ENCODE results near the gene GIMD1. TPM values are rescaled to one million over a fixed set of nuclear protein-coding genes. Genes with fewer than 3 reads are reported as not detected.
"Not testable (repeated sequence)": the region's sequence is repeated elsewhere in the genome, so short reads cannot be mapped to it uniquely, and the experiment has no call there.

The GIMD1 gene
- total RNA-seq, 2 experiments from 2014 or later = not detected

DNA sequence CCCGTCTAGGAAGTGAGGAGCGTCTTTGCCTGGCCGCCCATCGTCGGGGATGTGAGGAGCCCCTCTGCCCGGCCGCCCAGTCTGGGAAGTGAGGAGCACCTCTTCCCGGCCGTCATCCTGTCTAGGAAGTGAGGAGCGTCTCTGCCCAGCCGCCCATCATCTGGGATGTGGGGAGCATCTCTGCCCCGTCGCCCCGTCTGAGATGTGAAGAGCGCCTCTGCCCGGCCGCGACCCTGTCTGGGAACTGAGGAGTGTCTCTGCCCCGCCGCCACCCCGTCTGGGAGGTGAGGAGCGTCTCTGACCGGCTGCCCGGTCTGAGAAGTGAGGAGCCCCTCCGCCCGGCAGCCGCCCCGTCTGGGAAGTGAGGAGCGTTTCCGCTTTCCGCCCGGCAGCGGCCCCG, 47.4 kb downstream of the GIMD1 start:
- Mint-ChIP-seq H3K4me1 (ENCODE audit: low read depth) (peaks cover 28% of the 10 kb centered on the region), H3K36me3 (peaks cover 16% of the 10 kb centered on the region)
- H3K4me3 Mint-ChIP-seq; DNase-seq; intact Hi-C loops (cut with micrococcal nuclease); H3K9me3 Mint-ChIP-seq; POLR2A ChIA-PET; H3K27ac Mint-ChIP-seq; CTCF ChIA-PET; H3K27me3 Mint-ChIP-seq: not testable (repeated sequence)

GRCh38 chr4:106320235-106320634, 48.3 kb downstream of the GIMD1 start:
- CTCF ChIA-PET = interaction anchor here (1.4 kb wide), 2 partner anchors 8 to 17 kb away, joined by 3 to 6 read pairs; no protein-coding TSS in a partner anchor
- Mint-ChIP-seq H3K36me3 (peaks cover 16% of the 10 kb centered on the region), H3K27ac (no peak overlapping the region), H3K4me3 (no peak overlapping the region), H3K4me1 (ENCODE audit: low read depth) (peaks cover 29% of the 10 kb centered on the region), H3K27me3 (no peaks in the 10 kb centered on the region), H3K9me3 (peaks cover 4% of the 10 kb centered on the region)
- intact Hi-C loops (cut with micrococcal nuclease) = no loop called here
- POLR2A ChIA-PET = no interaction called here
- DNase-seq = no peak

DNA sequence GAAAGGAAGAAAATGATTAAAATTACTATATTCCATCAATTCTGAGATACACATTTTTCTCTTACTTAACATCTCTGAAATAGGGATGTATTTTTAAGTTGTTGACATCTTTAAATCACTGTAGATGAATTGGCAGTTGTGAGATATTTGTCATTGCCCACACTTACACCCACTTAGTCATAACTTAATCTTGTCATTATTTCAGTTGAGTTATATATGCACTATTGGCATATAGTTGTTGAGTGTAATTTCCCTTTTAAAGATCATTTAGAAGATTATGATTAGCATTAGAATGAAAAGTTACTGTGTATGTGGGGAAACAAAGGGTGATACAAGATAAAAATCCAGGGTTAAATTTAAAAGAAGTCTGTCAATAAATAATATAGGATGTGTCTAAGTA, 50.1 kb downstream of the GIMD1 start:
- intact Hi-C loops (cut with micrococcal nuclease) = loop anchor here (5.0 kb wide), 2 partner anchors 846 to 1171 kb away; partner anchors contain the start of genes PPA2 and TET2
- peaks cover 4% of the 10 kb centered on the region for H3K9me3 Mint-ChIP-seq
- no peak overlapping the region for H3K4me3 Mint-ChIP-seq
- H3K27me3 Mint-ChIP-seq = no peaks in the 10 kb centered on the region
- H3K4me1 Mint-ChIP-seq (ENCODE audit: low read depth) = peaks cover 42% of the 10 kb centered on the region
- ChIA-PET POLR2A (no interaction called here), CTCF (no interaction called here)
- H3K36me3 Mint-ChIP-seq = peaks cover 16% of the 10 kb centered on the region
- no peak overlapping the region for H3K27ac Mint-ChIP-seq
- no peak for DNase-seq

DNA sequence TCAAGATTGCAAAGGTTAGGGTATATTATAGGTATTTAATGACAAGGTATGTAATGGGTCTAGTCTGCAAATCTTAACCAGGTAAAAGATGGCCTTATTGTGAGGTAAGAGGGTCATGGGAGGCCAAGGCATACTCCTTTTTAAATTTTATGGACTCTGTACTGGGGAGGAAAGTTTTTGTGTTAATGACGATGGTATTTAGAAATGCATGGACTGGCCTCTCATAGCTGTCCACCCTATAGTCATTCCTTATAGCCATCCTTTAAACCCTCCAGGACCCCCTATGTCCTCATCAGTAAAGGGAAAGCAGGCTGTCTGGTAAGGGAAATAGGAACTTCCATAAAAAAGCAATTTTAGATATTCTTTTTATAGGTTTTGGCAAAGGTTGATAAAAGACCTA, 50.8 kb downstream of the GIMD1 start:
- Mint-ChIP-seq H3K9me3 (peaks cover 4% of the 10 kb centered on the region), H3K27me3 (no peaks in the 10 kb centered on the region), H3K4me3 (no peak overlapping the region), H3K4me1 (ENCODE audit: low read depth) (peaks cover 44% of the 10 kb centered on the region), H3K36me3 (peaks cover 16% of the 10 kb centered on the region), H3K27ac (no peak overlapping the region)
- CTCF ChIA-PET = no interaction called here
- DNase-seq = no peak
- intact Hi-C loops (cut with micrococcal nuclease) = loop anchor here (5.0 kb wide), 2 partner anchors 846 to 1171 kb away; partner anchors contain the start of genes PPA2 and TET2
- POLR2A ChIA-PET = no interaction called here

- Mint-ChIP-seq H3K4me1 (ENCODE audit: low read depth) (peaks cover 47% of the 10 kb centered on the region), H3K36me3 (peaks cover 14% of the 10 kb centered on the region), H3K27ac (no peak overlapping the region), H3K9me3 (peaks cover 4% of the 10 kb centered on the region), H3K27me3 (no peaks in the 10 kb centered on the region), H3K4me3 (no peak overlapping the region)
- intact Hi-C loops (cut with micrococcal nuclease) = loop anchor here (1.0 to 5.0 kb wide), 3 partner anchors 845 to 1403 kb away; partner anchors contain the start of genes PAPSS1, PPA2 and TET2
- ChIA-PET CTCF (no interaction called here), POLR2A (no interaction called here)
- DNase-seq = no peak
Observed at GRCh38 chr4:106316773-106317409, 51.7 kb downstream of the GIMD1 start.

DNA sequence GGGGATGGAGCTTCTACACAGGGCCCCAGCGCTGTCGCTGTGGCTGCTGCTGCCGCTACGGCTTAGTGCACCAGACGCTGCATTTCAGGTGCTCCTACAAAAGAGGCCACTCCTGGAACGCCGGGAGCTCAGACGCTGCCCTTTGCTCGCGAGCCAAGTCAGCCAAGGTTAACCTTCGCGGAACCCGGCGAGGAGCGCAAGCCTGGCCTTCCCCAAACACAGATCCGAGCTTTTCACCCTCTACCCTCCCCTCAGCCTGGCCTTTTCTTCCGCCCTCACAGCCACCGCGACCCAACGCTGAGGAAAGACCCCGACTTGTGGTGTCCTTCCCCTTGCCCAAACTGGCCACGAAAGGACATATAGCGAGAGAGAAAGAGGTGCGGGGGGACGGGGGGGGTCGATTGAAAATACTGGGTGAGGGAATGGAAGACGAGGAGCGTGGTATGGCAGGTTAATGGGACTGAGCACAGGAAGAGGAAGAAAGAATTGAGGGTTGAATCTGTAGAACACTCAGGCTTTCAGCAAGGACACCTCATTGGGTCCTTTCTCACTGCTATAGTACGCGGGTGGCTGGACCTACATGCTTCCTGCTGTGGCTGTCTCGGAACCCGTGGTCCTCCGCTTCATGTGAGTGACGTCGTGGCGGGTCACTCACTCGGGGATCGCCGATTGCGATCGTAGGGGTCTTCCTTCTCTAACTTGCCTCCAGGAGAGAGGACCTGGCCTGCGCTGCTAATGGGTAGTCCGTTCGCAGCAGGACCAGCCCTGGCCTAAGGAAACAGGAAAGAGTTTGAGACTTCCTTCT, 52.4 kb downstream of the GIMD1 start, which contains the start of the genes AIMP1 and TBCK:
Gene AIMP1, plus strand, starts transcription at position 583 of the 805 bp plus-strand sequence. CDS start 8,460 bp downstream, outside the sequence.
Gene TBCK, minus strand, starts transcription at position 242 of the 805 bp plus-strand sequence. CDS start 7,249 bp downstream, outside the sequence.
- CTCF ChIA-PET = interaction anchor here (1.1 kb wide), 1 partner anchor 10 kb away, joined by 4 read pairs; no protein-coding TSS in a partner anchor
- H3K4me3 Mint-ChIP-seq = no peak within 1 kb of the TSS
- peaks cover 44% of the 10 kb centered on the region for H3K4me1 Mint-ChIP-seq (ENCODE audit: low read depth)
- POLR2A ChIA-PET = interaction anchor here (1.2 kb wide), 1 partner anchor 15 kb away, joined by 4 read pairs; no protein-coding TSS in a partner anchor
- DNase-seq = peak; percentile 92
- intact Hi-C loops (cut with micrococcal nuclease) = loop anchor here (1.0 to 5.0 kb wide), 4 partner anchors 607 to 1404 kb away; partner anchors contain the start of genes GSTCD, INTS12, PAPSS1 and PPA2
- peaks cover 12% of the 10 kb centered on the region for H3K36me3 Mint-ChIP-seq
- no peak within 1 kb of the TSS for H3K27ac Mint-ChIP-seq
- H3K27me3 Mint-ChIP-seq = no peaks in the 10 kb centered on the region
- peaks cover 4% of the 10 kb centered on the region for H3K9me3 Mint-ChIP-seq

DNA sequence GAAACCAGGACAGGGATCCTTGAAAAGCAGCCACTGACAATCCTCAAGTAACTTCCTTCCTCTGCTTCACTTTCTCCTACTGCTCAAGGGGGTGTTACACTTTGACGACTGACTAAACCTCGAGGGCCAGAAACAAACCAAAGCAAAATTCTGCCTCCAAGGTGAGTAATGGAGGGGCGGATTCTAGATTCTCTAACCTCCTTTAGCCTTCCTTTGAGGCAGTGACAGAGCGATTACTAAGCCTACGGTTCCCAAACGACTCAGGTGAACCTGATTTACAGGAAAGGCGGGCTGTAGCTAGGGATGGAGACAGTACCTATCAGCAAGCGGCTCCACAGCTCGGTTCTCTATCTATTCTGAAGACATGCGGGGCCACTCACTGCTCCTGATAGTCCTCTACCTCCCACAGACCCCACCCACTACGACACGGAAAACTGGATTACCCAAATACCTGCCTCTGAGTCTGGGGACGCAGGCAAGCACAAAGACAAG, 53.1 kb downstream of the GIMD1 start:
- intact Hi-C loops (cut with micrococcal nuclease) = loop anchor here (2.0 to 5.0 kb wide), 3 partner anchors 607 to 1168 kb away; partner anchors contain the start of genes GSTCD, INTS12, PPA2 and TET2
- DNase-seq = peak; percentile 68
- Mint-ChIP-seq H3K4me1 (ENCODE audit: low read depth) (peaks cover 45% of the 10 kb centered on the region), H3K4me3 (no peak overlapping the region), H3K36me3 (peaks cover 6% of the 10 kb centered on the region), H3K27me3 (no peaks in the 10 kb centered on the region), H3K27ac (no peak overlapping the region), H3K9me3 (peaks cover 4% of the 10 kb centered on the region)
- POLR2A ChIA-PET = interaction anchor here (1.2 kb wide), 1 partner anchor 14 kb away, joined by 4 read pairs; no protein-coding TSS in a partner anchor
- CTCF ChIA-PET = interaction anchor here (1.1 kb wide), 1 partner anchor 10 kb away, joined by 4 read pairs; no protein-coding TSS in a partner anchor

DNA sequence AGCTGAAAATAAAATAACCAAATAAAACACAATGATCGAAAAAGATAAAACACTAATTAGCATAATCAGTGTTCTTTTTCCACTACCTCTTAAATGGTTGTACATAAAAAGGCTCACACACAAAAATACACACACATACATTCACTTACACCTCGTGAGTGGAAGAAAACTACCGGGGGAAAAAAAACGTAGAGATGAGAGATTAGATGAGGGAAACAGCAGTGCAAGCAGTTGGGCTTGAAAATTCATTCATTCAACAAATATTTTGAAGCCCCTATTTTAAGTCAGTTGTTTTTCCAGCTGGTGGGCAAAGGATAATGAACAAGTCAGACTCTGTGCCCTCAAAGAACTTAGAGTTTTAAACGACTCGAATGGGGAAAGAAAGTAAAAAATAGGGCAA, 53.6 kb downstream of the GIMD1 start:
- peaks cover 48% of the 10 kb centered on the region for H3K4me1 Mint-ChIP-seq (ENCODE audit: low read depth)
- H3K27me3 Mint-ChIP-seq = no peaks in the 10 kb centered on the region
- H3K9me3 Mint-ChIP-seq = no peaks in the 10 kb centered on the region
- intact Hi-C loops (cut with micrococcal nuclease) = loop anchor here (2.0 to 5.0 kb wide), 3 partner anchors 606 to 1168 kb away; partner anchors contain the start of genes GSTCD, INTS12, PPA2 and TET2
- H3K27ac Mint-ChIP-seq = no peak overlapping the region
- POLR2A ChIA-PET = interaction anchor here (1.2 kb wide), 1 partner anchor 14 kb away, joined by 4 read pairs; no protein-coding TSS in a partner anchor
- peaks cover under 1% of the 10 kb centered on the region for H3K36me3 Mint-ChIP-seq
- no peak overlapping the region for H3K4me3 Mint-ChIP-seq
- DNase-seq = no peak
- CTCF ChIA-PET = no interaction called here

DNA sequence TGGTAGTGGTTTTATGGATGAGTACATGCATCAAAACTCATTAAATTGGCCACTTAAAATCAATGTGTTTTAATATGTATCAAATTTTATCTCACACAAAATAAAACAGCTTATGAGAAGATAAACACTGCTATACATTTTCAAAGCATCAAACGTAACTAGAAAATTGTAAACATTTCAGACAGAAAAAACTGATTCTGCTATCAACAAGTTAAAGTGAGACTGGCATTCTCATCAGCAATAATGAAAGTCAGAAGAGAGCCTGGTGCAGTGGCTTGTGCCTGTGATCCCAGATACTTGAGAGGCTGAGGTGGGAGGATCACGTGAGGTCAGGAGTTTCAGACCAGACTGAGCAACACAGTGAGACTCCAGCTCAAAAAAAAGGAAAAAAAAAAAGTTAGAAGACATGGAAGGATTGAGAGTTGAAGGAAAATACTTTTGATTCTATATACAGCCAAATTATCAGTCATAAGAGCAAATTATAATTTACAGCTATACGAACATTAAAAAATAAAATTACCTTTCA, 55.5 kb downstream of the GIMD1 start:
- POLR2A ChIA-PET = interaction anchor here (0.6 kb wide), 1 partner anchor 719 kb away, joined by 5 read pairs; no protein-coding TSS in a partner anchor
- intact Hi-C loops (cut with micrococcal nuclease) = no loop called here
- Mint-ChIP-seq H3K27ac (no peak overlapping the region), H3K4me1 (ENCODE audit: low read depth) (peaks cover 36% of the 10 kb centered on the region), H3K27me3 (no peaks in the 10 kb centered on the region), H3K36me3 (peaks cover 2% of the 10 kb centered on the region), H3K4me3 (no peak overlapping the region), H3K9me3 (no peaks in the 10 kb centered on the region)
- CTCF ChIA-PET = no interaction called here
- DNase-seq = no peak

DNA sequence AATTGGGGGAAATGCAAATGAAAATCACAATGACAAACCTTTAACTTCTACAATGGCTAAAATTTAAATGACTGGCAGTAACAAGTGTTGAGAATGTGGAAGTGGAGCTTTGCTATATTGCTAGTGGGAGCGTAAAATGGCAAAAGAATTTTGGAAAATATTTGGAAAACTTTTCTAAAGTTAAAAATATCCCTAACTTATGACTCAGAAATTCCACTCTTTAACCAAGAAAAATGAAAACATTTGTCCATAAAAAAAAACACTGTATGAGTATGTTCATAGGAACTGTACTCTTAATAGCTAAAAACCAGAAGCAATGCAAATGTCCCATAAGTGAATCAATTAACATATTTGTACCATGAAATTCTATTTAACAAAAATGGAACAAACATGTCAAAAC, 56.2 kb downstream of the GIMD1 start:
- intact Hi-C loops (cut with micrococcal nuclease) = no loop called here
- no peaks in the 10 kb centered on the region for H3K9me3 Mint-ChIP-seq
- no peak for DNase-seq
- peak overlapping the region; percentile 13 for H3K27ac Mint-ChIP-seq
- no peaks in the 10 kb centered on the region for H3K27me3 Mint-ChIP-seq
- H3K36me3 Mint-ChIP-seq = peaks cover 2% of the 10 kb centered on the region
- no peak overlapping the region for H3K4me3 Mint-ChIP-seq
- peaks cover 35% of the 10 kb centered on the region for H3K4me1 Mint-ChIP-seq (ENCODE audit: low read depth)
- ChIA-PET CTCF (no interaction called here), POLR2A (no interaction called here)

Data from activated CD4-positive, alpha-beta memory T cell treated with anti-CD3 and anti-CD28 coated beads for 36 hours (primary cell).